ENCODE measurements around the gene FHIT.

DNA sequence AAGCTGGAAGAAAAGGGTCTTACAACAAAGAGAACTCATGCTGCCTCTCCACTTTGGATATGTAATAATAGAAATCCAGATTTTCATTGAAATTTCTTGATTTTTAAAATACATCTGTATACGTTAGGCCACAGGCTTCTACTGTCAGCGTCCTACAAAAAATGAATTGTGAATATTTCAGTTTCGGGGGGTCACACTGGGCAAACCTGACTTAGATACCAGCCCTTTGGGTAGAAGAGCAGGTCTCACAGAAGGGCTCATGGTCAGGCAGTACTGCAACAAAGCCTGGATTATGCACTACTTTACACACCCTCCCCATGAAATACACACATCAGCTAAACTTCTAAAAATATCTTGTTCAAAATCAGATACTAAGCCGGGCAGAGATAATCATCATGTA is 294.5 kb downstream of the FHIT start:
- no peak for TF ChIP-seq SUZ12 (IDR thresholded peaks at IDR 0.05; ENCODE audit: extremely low read depth, insufficient read depth, insufficient read length)
- peak; percentile 58 for TF ChIP-seq ZNF274 (IDR thresholded peaks at IDR 0.05; ENCODE audit: low read depth, low read length)
